Measurements from ENCODE around the gene OPCML.

DNA sequence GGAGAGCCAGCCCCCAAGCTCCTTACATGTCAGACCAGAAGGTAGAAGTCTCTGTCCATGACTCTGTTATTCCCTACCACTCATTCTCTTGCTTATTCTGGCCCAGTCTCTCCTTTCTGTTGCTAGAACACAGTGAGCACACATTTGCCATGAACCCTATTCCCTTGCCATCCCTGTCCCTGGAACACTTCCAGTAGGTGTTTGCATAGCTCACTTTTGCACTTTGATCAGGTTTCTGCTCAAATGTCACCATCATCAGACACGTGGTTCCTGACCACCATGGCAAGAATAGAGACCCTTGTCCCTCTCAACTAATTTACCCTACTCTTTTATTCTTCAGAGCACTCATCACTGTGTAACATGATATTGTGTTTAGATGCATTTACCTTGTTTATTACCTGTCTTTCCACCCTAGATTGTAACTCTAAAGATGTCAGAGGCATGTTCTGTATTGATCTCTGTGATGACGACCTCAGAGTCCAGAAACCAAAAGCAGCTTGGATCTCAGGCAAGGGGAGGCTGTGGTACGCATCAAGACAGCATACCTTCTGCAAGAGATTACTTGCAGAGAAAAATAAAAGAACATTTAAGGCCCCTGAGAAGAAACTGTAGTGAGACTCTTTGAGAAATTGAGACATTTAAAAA is 606.4 kb downstream of the OPCML start:
- TF ChIP-seq, protein P1, sequence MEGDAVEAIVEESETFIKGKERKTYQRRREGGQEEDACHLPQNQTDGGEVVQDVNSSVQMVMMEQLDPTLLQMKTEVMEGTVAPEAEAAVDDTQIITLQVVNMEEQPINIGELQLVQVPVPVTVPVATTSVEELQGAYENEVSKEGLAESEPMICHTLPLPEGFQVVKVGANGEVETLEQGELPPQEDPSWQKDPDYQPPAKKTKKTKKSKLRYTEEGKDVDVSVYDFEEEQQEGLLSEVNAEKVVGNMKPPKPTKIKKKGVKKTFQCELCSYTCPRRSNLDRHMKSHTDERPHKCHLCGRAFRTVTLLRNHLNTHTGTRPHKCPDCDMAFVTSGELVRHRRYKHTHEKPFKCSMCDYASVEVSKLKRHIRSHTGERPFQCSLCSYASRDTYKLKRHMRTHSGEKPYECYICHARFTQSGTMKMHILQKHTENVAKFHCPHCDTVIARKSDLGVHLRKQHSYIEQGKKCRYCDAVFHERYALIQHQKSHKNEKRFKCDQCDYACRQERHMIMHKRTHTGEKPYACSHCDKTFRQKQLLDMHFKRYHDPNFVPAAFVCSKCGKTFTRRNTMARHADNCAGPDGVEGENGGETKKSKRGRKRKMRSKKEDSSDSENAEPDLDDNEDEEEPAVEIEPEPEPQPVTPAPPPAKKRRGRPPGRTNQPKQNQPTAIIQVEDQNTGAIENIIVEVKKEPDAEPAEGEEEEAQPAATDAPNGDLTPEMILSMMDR (IDR thresholded peaks at IDR 0.05), result no peak
- TF ChIP-seq POLR2AphosphoS5 (IDR thresholded peaks at IDR 0.05), result no peak
- TF ChIP-seq POLR2A (IDR thresholded peaks at IDR 0.05), result no peak

All from prostate gland (tissue), 2 donors.